Stimulated activated CD8-positive, alpha-beta memory T cell treated with anti-CD3 and anti-CD28 coated beads, Interleukin-12 subunit alpha, Interleukin-12 subunit beta, amount 100 ng/mL, for 24 hours (primary cell): ENCODE measurements around the gene NAIF1.
"Not testable (repeated sequence)": the region's sequence is repeated elsewhere in the genome, so short reads cannot be mapped to it uniquely, and the experiment has no call there.

ENCODE experiments used
- DNase-seq: peaks from one replicate; pipeline ENCODE4 v3.0.0-alpha.2; 2020; ENCODE audit errors: extremely low read depth

Gene NAIF1

GRCh38 chr9:128059365-128059983 lies 7.6 kb downstream of the NAIF1 start:
- DNase-seq: no peak

GRCh38 chr9:128057724-128058409 lies 9.3 kb downstream of the NAIF1 start:
- DNase-seq: no peak

GRCh38 chr9:128056887-128057723 lies 10.0 kb downstream of the NAIF1 start:
- no peak for DNase-seq

- no peak for DNase-seq
Observed at GRCh38 chr9:128056086-128056485, 11.0 kb downstream of the NAIF1 start.

GRCh38 chr9:128055344-128056040 lies 11.6 kb downstream of the NAIF1 start:
- no peak for DNase-seq

- no peak for DNase-seq
Observed at GRCh38 chr9:128054087-128054486, 13.0 kb downstream of the NAIF1 start.

- DNase-seq: no peak
Observed at GRCh38 chr9:128053560-128053959, 13.6 kb downstream of the NAIF1 start.

- no peak for DNase-seq
Observed at GRCh38 chr9:128051932-128052709, 15.0 kb downstream of the NAIF1 start.

- no peak for DNase-seq
Observed at GRCh38 chr9:128049843-128050242, 17.3 kb downstream of the NAIF1 start.

GRCh38 chr9:128048663-128049062 lies 18.5 kb downstream of the NAIF1 start:
- no peak for DNase-seq

- no peak for DNase-seq
Observed at GRCh38 chr9:128047231-128047630, 19.9 kb downstream of the NAIF1 start.

- no peak for DNase-seq
Observed at GRCh38 chr9:128045831-128046230, 21.3 kb downstream of the NAIF1 start.

GRCh38 chr9:128045409-128045808 lies 21.7 kb downstream of the NAIF1 start:
- DNase-seq: not testable (repeated sequence)

GRCh38 chr9:128043467-128043868 lies 23.7 kb downstream of the NAIF1 start:
- DNase-seq: no peak

- no peak for DNase-seq
Observed at GRCh38 chr9:128042043-128042442, 25.1 kb downstream of the NAIF1 start.

- not testable (repeated sequence) for DNase-seq
Observed at GRCh38 chr9:128040783-128041182, 26.3 kb downstream of the NAIF1 start.

GRCh38 chr9:128036522-128036921 lies 30.6 kb downstream of the NAIF1 start:
- DNase-seq: not testable (repeated sequence)

- no peak for DNase-seq
Observed at GRCh38 chr9:128034821-128035652, 32.1 kb downstream of the NAIF1 start.

GRCh38 chr9:128033609-128034008 lies 33.5 kb downstream of the NAIF1 start:
- no peak for DNase-seq

GRCh38 chr9:128027705-128028104 lies 39.4 kb downstream of the NAIF1 start:
- DNase-seq: no peak
